ENCODE measurements around the gene KDM6B.

KDM6B gene

DNA sequence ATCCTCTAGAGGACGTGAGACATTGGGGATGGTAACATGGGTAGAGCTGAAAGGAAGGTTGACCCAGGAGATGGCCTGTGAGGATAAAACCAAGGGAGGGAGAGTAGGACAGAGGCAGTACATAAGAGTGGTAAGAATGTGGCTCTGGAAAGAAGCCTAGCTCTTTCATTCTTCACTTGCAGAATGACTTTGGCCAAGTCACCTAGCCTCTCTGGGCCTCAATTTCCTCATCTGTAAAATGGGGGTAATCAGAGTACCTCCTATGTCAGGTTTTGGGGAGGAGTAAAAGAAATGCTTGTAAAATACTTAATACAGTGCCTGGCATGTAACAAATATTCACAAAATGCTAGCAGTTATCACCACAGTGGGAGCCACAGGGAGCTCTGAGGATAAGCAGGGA is 6.9 kb downstream of the KDM6B start:
- TF ChIP-seq POLR2A (IDR thresholded peaks at IDR 0.05; ENCODE audit: low read length), result no peak
- TF ChIP-seq GATA1 (IDR thresholded peaks at IDR 0.05; ENCODE audit: low read depth, low read length), result no peak
- no peak for DNase-seq

- DNase-seq, result peak; percentile 84 to 94
- TF ChIP-seq GATA1 (IDR thresholded peaks at IDR 0.05; ENCODE audit: low read depth, low read length), result no peak
- peak; percentile 31 for TF ChIP-seq POLR2A (IDR thresholded peaks at IDR 0.05; ENCODE audit: low read length)
Observed at GRCh38 chr17:7841396-7841914, 7.4 kb downstream of the KDM6B start.

GRCh38 chr17:7841915-7842379 is 7.9 kb downstream of the KDM6B start:
- TF ChIP-seq GATA1 (IDR thresholded peaks at IDR 0.05; ENCODE audit: low read depth, low read length) (no peak), POLR2A (IDR thresholded peaks at IDR 0.05; ENCODE audit: low read length) (peak; percentile 5)
- peak; percentile 90 to 94 for DNase-seq

- DNase-seq, result peak; percentile 73 to 87
- peak; percentile 67 for TF ChIP-seq POLR2A (IDR thresholded peaks at IDR 0.05; ENCODE audit: low read length)
- no peak for TF ChIP-seq GATA1 (IDR thresholded peaks at IDR 0.05; ENCODE audit: low read depth, low read length)
Observed at GRCh38 chr17:7842380-7843256, 8.6 kb downstream of the KDM6B start.

DNA sequence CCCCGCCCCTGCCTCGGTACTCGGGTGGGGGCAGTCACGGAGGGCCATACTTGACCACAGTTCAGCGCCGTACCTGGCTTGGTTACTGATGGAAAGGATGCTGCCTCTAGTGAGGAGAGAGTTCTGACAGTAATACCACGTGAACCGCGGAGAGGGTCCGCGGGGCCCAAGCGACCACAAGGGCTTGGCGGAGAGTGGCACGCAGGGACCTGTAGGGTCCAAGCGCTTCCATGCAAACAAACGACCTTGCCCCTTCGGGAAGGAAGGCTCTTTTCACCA is 9.2 kb downstream of the KDM6B start:
- DNase-seq, result peak in 1 of 2 experiments; percentile 75
- TF ChIP-seq POLR2A (IDR thresholded peaks at IDR 0.05; ENCODE audit: low read length), result no peak
- no peak for TF ChIP-seq GATA1 (IDR thresholded peaks at IDR 0.05; ENCODE audit: low read depth, low read length)

DNA sequence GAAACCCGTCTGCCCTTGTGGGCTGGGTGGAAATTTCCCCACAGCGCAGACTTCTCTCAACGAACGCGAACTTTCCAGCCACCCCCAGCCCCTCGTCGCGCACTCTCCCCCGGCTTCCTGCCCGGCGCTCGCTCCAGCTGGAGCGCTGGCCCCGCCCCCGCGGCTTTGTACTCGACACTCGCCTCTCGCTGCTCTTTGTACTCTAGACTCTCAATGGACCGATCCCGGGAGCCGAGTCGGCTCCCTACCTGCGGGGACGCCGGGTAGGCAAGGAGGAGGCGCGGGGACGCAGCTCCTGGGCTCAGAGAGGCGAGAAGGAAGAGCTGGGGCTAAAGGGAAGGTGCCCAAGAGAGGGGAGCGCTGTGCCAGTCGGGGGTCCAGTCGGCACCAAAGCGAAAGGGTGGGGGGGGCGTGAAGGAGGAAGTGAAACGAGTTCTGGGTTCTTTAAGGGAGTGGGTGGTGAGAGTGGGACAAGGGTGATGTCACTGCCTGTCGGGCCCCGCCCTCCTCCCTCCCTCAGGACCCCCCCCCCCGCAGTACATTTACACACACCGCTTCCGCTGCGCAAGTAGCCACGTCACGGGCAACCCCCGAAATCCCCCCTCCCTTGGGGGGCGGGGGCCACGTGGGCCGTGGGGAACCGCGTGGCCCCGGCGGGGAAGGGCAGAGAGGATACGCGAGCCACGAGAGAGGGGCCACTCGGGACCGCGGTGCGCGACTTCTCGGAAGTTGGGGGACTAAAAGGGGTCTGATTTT is 9.7 kb downstream of the KDM6B start:
- DNase-seq, result peak; percentile 79 to 87
- TF ChIP-seq POLR2A (IDR thresholded peaks at IDR 0.05; ENCODE audit: low read length), result peak; percentile 40
- no peak for TF ChIP-seq GATA1 (IDR thresholded peaks at IDR 0.05; ENCODE audit: low read depth, low read length)

GRCh38 chr17:7844292-7845154 is 10.5 kb downstream of the KDM6B start:
- TF ChIP-seq GATA1 (IDR thresholded peaks at IDR 0.05; ENCODE audit: low read depth, low read length) (no peak), POLR2A (IDR thresholded peaks at IDR 0.05; ENCODE audit: low read length) (peak; percentile 86)
- DNase-seq, result peak; percentile 92 to 94

DNA sequence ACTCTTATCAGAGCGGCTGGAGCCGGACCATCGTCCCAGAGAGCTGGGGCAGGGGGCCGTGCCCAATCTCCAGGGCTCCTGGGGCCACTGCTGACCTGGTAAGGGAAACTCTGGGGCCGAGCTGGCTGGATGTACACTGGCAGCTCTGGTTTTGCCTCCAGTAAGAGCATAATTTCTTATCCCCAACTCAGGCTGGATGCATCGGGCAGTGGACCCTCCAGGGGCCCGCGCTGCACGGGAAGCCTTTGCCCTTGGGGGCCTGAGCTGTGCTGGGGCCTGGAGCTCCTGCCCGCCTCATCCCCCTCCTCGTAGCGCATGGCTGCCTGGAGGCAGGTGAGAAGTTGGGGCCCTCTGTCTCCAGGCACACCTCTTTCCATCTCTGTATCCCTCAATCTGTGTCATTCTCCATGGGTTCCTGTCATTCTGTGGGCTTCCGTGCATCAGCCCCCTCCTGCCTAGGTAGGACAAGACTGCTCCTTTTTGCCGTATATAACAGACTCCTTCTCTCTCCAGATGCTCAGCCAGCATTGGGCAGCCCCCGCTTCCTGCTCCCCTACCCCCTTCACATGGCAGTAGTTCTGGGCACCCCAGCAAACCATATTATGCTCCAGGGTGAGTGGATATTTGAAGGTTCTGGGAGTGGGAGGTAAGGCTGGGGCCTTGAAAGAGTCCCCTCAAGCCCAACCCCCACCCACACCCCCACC is 11.5 kb downstream of the KDM6B start:
- no peak for DNase-seq
- TF ChIP-seq POLR2A (IDR thresholded peaks at IDR 0.05; ENCODE audit: low read length) (no peak), GATA1 (IDR thresholded peaks at IDR 0.05; ENCODE audit: low read depth, low read length) (no peak)

DNA sequence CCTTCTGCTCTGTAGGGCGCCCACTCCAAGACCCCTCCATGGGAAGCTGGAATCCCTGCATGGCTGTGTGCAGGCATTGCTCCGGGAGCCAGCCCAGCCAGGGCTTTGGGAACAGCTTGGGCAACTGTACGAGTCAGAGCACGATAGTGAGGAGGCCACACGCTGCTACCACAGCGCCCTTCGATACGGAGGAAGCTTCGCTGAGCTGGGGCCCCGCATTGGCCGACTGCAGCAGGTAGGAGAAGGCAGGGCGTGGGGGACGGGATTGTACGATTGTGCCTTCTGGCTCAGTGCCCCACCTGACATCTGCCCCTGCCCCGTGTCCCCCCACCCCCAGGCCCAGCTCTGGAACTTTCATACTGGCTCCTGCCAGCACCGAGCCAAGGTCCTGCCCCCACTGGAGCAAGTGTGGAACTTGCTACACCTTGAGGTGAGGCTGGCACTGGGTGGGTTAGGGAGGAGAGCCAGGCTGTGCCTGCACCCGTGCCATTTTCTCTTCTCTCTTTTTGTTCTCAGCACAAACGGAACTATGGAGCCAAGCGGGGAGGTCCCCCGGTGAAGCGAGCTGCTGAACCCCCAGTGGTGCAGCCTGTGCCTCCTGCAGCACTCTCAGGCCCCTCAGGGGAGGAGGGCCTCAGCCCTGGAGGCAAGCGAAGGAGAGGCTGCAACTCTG is 12.2 kb downstream of the KDM6B start:
- TF ChIP-seq POLR2A (IDR thresholded peaks at IDR 0.05; ENCODE audit: low read length) (no peak), GATA1 (IDR thresholded peaks at IDR 0.05; ENCODE audit: low read depth, low read length) (no peak)
- DNase-seq, result no peak

DNA sequence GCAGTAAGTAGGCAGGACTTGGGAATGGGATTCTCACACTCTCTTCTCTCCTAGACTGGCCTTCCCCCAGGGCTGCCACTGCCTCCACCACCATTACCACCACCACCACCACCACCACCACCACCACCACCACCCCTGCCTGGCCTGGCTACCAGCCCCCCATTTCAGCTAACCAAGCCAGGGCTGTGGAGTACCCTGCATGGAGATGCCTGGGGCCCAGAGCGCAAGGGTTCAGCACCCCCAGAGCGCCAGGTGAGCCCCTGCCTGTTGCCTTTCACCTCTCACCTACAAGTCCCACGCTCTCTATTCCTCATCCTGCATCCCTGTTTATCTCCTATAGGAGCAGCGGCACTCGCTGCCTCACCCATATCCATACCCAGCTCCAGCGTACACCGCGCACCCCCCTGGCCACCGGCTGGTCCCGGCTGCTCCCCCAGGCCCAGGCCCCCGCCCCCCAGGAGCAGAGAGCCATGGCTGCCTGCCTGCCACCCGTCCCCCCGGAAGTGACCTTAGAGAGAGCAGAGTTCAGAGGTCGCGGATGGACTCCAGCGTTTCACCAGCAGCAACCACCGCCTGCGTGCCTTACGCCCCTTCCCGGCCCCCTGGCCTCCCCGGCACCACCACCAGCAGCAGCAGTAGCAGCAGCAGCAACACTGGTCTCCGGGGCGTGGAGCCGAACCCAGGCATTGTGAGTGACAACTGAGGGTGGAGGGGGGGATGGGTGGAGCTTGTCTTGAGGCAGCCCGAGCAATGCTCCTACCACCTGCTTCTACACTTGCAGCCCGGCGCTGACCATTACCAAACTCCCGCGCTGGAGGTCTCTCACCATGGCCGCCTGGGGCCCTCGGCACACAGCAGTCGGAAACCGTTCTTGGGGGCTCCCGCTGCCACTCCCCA is 13.0 kb downstream of the KDM6B start:
- TF ChIP-seq POLR2A (IDR thresholded peaks at IDR 0.05; ENCODE audit: low read length) (no peak), GATA1 (IDR thresholded peaks at IDR 0.05; ENCODE audit: low read depth, low read length) (no peak)
- DNase-seq, result no peak

DNA sequence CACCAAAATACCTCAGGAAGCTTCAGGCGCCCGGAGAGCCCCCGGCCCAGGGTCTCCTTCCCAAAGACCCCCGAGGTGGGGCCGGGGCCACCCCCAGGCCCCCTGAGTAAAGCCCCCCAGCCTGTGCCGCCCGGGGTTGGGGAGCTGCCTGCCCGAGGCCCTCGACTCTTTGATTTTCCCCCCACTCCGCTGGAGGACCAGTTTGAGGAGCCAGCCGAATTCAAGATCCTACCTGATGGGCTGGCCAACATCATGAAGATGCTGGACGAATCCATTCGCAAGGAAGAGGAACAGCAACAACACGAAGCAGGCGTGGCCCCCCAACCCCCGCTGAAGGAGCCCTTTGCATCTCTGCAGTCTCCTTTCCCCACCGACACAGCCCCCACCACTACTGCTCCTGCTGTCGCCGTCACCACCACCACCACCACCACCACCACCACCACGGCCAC is 14.1 kb downstream of the KDM6B start:
- no peak for DNase-seq
- TF ChIP-seq POLR2A (IDR thresholded peaks at IDR 0.05; ENCODE audit: low read length) (no peak), GATA1 (IDR thresholded peaks at IDR 0.05; ENCODE audit: low read depth, low read length) (no peak)
